K562 (cell line): ENCODE data around the gene SPAG4. TPM values are rescaled to one million over a fixed set of nuclear protein-coding genes. Genes with fewer than 3 reads are reported as not detected.

ENCODE experiments used
- BDP1 ChIP-seq: IDR thresholded peaks from 3 replicates; pipeline ENCODE4 v1.6.1; 2011; ENCODE audit not compliant: insufficient read length, insufficient read depth
- NBN ChIP-seq: fragments of 450-650 bp; IDR thresholded peaks from 2 replicates; pipeline ENCODE4 v1.6.1; 2016; ENCODE audit warnings: low read depth, mild to moderate bottlenecking
- NFIX ChIP-seq: fragments of 250-450 bp; sonication (Bioruptor Pico); IDR thresholded peaks from 2 replicates; pipeline ENCODE4 v1.4.0; 2020; ENCODE audit warnings: low read depth, mild to moderate bottlenecking, moderate library complexity
- PTBP1 ChIP-seq: fragments of 200-400 bp; formaldehyde crosslinking; IDR thresholded peaks from 2 replicates; pipeline ENCODE4 v1.6.1; 2017; ENCODE audit warnings: low read depth, low read length
- RAD51 ChIP-seq: fragments of 450-650 bp; IDR thresholded peaks from 2 replicates; pipeline ENCODE4 v1.7.1; 2016; ENCODE audit warnings: low read depth, mild to moderate bottlenecking, borderline replicate concordance
- XRCC3 ChIP-seq: fragments of 450-650 bp; IDR thresholded peaks from 2 replicates; pipeline ENCODE4 v1.6.1; 2017; ENCODE audit warnings: mild to moderate bottlenecking, moderate library complexity
- polyA plus RNA-seq, 8 experiments: library from polyadenylated mRNA; depleted of rRNA in 4 of 8; stranded (reverse) in 5 of 8; unstranded in 3 of 8; fragments of >200 nt; fragmentation: Nextera tagmentation in 2 of 8; fragmentation: Illumina TruSeq in 1 of 8; extraction: Ambion mirVana in 2 of 8; extraction: Trizol in 1 of 8; gene quantifications; 2 replicates each; pipeline versions ENCODE4 v1.2.1 to v1.2.3, GENCODE V29; 2011 to 2014; ENCODE audit warnings: inconsistent platforms in 1 of 8, missing spikeins in 1 of 8
- total RNA-seq, 7 experiments: library from RNA; depleted of rRNA in 6 of 7; stranded (reverse); fragments of >200 nt in 6 of 7; fragmentation: Illumina TruSeq in 2 of 7; extraction: Trizol in 2 of 7; gene quantifications; 2 replicates each; pipeline versions ENCODE4 v1.2.1 to v1.2.3, GENCODE V29; 2011 to 2021; ENCODE audit warnings: low replicate concordance in 1 of 7
- TF ChIP-seq, protein P1 (sequence below), 2 experiments: fragments of 450-650 bp; formaldehyde crosslinking in 1 of 2; IDR thresholded peaks; 2 replicates each; pipeline versions ENCODE4 v1.4.0 to v1.6.1; 2014 to 2020; ENCODE audit warnings: mild to moderate bottlenecking in 2 of 2, borderline replicate concordance in 1 of 2, low read depth in 1 of 2
- TF ChIP-seq, protein P2 (sequence below): fragments of 250-450 bp; sonication (Bioruptor Pico); IDR thresholded peaks from 2 replicates; pipeline ENCODE4 v1.4.0; 2020; ENCODE audit warnings: mild to moderate bottlenecking
- TF ChIP-seq, protein P3 (sequence below), 2 experiments: fragments of 450-650 bp in 1 of 2; IDR thresholded peaks; 2 replicates each; pipeline ENCODE4 v1.6.1; 2011 to 2017; ENCODE audit warnings: low read depth in 2 of 2, antibody characterized with exemption in 1 of 2, borderline replicate concordance in 1 of 2, low read length in 1 of 2, mild to moderate bottlenecking in 1 of 2, mixed read lengths in 1 of 2; ENCODE audit not compliant: control insufficient read depth in 1 of 2
- TF ChIP-seq, protein P4 (sequence below): sonication (generic); formaldehyde crosslinking; IDR thresholded peaks from 2 replicates; pipeline ENCODE4 v1.8.0; 2022; ENCODE audit warnings: missing genetic modification reagents, mild to moderate bottlenecking, moderate library complexity, borderline replicate concordance

Gene SPAG4
- total and polyA plus RNA-seq, 9 of the 15 experiments (the other 6 are each of a cell fraction or from before 2014, with no cell fraction given): 1.6 to 11.4 (median 4.6) TPM

DNA sequence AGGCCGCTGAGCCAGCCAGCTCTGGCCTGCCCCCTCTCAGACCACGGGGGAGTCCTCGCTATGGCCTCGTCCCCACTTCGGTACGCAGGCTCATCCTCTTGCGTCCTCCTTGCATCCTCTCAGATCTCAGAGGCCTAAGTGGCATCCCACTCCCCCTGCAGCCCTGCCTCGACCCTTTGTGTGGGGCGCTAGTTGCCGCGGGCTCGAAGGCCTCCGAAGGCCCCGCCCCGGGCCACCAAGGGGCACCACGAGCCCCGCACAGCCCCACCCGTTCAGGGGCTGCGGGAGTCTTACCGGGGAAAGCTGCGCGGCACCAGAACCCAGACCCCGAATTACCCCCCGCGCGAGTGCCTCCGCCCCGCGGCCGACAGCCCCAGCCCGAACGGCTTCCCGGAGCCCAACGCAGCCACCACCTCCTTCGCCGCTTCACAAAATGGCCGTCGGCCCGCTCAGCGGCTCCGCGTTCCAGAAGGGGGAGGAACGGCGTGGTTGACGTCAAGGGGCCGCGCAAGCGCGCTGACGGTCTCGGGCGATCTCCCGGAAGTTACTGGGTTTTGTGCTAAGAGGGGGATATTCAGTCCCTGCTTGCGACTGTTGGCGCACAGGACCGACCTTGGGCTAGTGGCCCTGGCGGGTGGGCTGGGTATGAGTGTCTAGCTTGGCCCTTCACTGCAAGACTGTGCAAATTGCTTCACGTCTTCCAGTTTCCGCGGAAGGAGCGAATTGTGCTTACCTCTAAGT is 49.0 kb downstream of the SPAG4 start, which contains the start of the genes CPNE1 and RBM12 (continued):
- TF ChIP-seq, protein P1, sequence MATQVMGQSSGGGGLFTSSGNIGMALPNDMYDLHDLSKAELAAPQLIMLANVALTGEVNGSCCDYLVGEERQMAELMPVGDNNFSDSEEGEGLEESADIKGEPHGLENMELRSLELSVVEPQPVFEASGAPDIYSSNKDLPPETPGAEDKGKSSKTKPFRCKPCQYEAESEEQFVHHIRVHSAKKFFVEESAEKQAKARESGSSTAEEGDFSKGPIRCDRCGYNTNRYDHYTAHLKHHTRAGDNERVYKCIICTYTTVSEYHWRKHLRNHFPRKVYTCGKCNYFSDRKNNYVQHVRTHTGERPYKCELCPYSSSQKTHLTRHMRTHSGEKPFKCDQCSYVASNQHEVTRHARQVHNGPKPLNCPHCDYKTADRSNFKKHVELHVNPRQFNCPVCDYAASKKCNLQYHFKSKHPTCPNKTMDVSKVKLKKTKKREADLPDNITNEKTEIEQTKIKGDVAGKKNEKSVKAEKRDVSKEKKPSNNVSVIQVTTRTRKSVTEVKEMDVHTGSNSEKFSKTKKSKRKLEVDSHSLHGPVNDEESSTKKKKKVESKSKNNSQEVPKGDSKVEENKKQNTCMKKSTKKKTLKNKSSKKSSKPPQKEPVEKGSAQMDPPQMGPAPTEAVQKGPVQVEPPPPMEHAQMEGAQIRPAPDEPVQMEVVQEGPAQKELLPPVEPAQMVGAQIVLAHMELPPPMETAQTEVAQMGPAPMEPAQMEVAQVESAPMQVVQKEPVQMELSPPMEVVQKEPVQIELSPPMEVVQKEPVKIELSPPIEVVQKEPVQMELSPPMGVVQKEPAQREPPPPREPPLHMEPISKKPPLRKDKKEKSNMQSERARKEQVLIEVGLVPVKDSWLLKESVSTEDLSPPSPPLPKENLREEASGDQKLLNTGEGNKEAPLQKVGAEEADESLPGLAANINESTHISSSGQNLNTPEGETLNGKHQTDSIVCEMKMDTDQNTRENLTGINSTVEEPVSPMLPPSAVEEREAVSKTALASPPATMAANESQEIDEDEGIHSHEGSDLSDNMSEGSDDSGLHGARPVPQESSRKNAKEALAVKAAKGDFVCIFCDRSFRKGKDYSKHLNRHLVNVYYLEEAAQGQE (IDR thresholded peaks at IDR 0.05; ENCODE audit: borderline replicate concordance): no peak
- TF ChIP-seq, protein P1 (CRISPR knock-in tag; IDR thresholded peaks at IDR 0.05; ENCODE audit: low read depth): peak; percentile 64; the same call in 1 of the 2 replicates
- TF ChIP-seq NBN: no peak
- no peak for TF ChIP-seq BDP1
- TF ChIP-seq, protein P2, sequence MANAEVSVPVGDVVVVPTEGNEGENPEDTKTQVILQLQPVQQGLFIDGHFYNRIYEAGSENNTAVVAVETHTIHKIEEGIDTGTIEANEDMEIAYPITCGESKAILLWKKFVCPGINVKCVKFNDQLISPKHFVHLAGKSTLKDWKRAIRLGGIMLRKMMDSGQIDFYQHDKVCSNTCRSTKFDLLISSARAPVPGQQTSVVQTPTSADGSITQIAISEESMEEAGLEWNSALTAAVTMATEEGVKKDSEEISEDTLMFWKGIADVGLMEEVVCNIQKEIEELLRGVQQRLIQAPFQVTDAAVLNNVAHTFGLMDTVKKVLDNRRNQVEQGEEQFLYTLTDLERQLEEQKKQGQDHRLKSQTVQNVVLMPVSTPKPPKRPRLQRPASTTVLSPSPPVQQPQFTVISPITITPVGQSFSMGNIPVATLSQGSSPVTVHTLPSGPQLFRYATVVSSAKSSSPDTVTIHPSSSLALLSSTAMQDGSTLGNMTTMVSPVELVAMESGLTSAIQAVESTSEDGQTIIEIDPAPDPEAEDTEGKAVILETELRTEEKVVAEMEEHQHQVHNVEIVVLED (CRISPR knock-in tag): peak; percentile 91
- TF ChIP-seq XRCC3: no peak
- TF ChIP-seq, protein P3, sequence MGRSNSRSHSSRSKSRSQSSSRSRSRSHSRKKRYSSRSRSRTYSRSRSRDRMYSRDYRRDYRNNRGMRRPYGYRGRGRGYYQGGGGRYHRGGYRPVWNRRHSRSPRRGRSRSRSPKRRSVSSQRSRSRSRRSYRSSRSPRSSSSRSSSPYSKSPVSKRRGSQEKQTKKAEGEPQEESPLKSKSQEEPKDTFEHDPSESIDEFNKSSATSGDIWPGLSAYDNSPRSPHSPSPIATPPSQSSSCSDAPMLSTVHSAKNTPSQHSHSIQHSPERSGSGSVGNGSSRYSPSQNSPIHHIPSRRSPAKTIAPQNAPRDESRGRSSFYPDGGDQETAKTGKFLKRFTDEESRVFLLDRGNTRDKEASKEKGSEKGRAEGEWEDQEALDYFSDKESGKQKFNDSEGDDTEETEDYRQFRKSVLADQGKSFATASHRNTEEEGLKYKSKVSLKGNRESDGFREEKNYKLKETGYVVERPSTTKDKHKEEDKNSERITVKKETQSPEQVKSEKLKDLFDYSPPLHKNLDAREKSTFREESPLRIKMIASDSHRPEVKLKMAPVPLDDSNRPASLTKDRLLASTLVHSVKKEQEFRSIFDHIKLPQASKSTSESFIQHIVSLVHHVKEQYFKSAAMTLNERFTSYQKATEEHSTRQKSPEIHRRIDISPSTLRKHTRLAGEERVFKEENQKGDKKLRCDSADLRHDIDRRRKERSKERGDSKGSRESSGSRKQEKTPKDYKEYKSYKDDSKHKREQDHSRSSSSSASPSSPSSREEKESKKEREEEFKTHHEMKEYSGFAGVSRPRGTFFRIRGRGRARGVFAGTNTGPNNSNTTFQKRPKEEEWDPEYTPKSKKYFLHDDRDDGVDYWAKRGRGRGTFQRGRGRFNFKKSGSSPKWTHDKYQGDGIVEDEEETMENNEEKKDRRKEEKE (IDR thresholded peaks at IDR 0.05; ENCODE audit: borderline replicate concordance in 1 of 2, control insufficient read depth in 1 of 2, low read depth in 2 of 2, low read length in 1 of 2): no peak
- TF ChIP-seq RAD51: no peak
- TF ChIP-seq, protein P4, sequence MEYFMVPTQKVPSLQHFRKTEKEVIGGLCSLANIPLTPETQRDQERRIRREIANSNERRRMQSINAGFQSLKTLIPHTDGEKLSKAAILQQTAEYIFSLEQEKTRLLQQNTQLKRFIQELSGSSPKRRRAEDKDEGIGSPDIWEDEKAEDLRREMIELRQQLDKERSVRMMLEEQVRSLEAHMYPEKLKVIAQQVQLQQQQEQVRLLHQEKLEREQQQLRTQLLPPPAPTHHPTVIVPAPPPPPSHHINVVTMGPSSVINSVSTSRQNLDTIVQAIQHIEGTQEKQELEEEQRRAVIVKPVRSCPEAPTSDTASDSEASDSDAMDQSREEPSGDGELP (CRISPR knock-in tag): peak; percentile 68; the same call in 1 of the 2 replicates
- no peak for TF ChIP-seq PTBP1
- TF ChIP-seq NFIX (CRISPR knock-in tag): no peak
